Choroid plexus epithelial cell (primary cell): ENCODE measurements around the gene NXPE4.

ENCODE experiments used
- DNase-seq: peaks from one replicate; pipeline ENCODE4 v3.0.0-alpha.2; 2010; ENCODE audit warnings: low read depth
- H3K4me3 ChIP-seq: 2 replicates; pipeline ENCODE4 v1.5.1; 2011; ENCODE audit warnings: low read depth, mild to moderate bottlenecking, control low read depth, low read length, moderate library complexity
- CTCF ChIP-seq: conservative IDR thresholded peaks from 2 replicates; pipeline ENCODE4 v1.5.1; 2011; ENCODE audit warnings: low read depth, mild to moderate bottlenecking, control low read depth, inconsistent platforms, low read length, moderate library complexity

NXPE4 gene

GRCh38 chr11:114566276-114566675 lies 29.3 kb downstream of the NXPE4 start:
- no peak for TF ChIP-seq CTCF
- no peak for DNase-seq

GRCh38 chr11:114564831-114565230 lies 30.8 kb downstream of the NXPE4 start:
- no peak for DNase-seq
- no peak for TF ChIP-seq CTCF

More at GRCh38 chr11:114566276-114566675, 29.3 kb downstream of the NXPE4 start:
- H3K4me3 ChIP-seq, result no peak overlapping the region

GRCh38 chr11:114563077-114563476 lies 32.5 kb downstream of the NXPE4 start:
- TF ChIP-seq CTCF, result no peak
- DNase-seq, result peak; percentile 11
- H3K4me3 ChIP-seq, result no peak overlapping the region

More at GRCh38 chr11:114564831-114565230, 30.8 kb downstream of the NXPE4 start:
- no peak overlapping the region for H3K4me3 ChIP-seq

GRCh38 chr11:114562166-114562916 lies 33.2 kb downstream of the NXPE4 start:
- no peak overlapping the region for H3K4me3 ChIP-seq
- DNase-seq, result peak; percentile 37
- TF ChIP-seq CTCF, result peak; percentile 7

- no peak for DNase-seq
- TF ChIP-seq CTCF, result no peak
- H3K4me3 ChIP-seq, result no peak within 1 kb of the TSS
Measured at GRCh38 chr11:114559425-114560310, 35.9 kb downstream of the NXPE4 start, which contains the start of gene NXPE1. Gene NXPE1 (minus strand): TSS chr11:114559881. CDS start chr11:114551201, 8,680 bp downstream.

GRCh38 chr11:114556135-114556534 lies 39.5 kb downstream of the NXPE4 start:
- TF ChIP-seq CTCF, result no peak
- DNase-seq, result no peak
- no peak overlapping the region for H3K4me3 ChIP-seq
